Mesenchymal stem cell (in vitro differentiated cells and primary cell): ENCODE results near the gene KCNG4.

Experiments
- DNase-seq: peaks from one replicate; pipeline ENCODE4 v3.0.0-alpha.2; 2013
- H2AFZ ChIP-seq: one replicate; pipeline ENCODE4 v1.6.1; 2013; ENCODE audit warnings: low read depth, mild to moderate bottlenecking, control low read depth, inconsistent platforms, low read length, moderate library complexity
- H2AK5ac ChIP-seq: 2 replicates; pipeline ENCODE4 v1.6.1; 2013; ENCODE audit warnings: low read length, moderate library complexity, mild to moderate bottlenecking, inconsistent platforms; ENCODE audit not compliant: severe bottlenecking
- H2BK120ac ChIP-seq: one replicate; pipeline ENCODE4 v1.6.1; 2013; ENCODE audit warnings: low read depth, mild to moderate bottlenecking, inconsistent platforms, low read length, moderate library complexity
- H2BK12ac ChIP-seq, 2 experiments: one replicate each; pipeline ENCODE4 v1.6.1; 2013; ENCODE audit warnings: inconsistent platforms in 2 of 2, low read length in 2 of 2, mild to moderate bottlenecking in 2 of 2, moderate library complexity in 2 of 2, control low read depth in 1 of 2
- H2BK15ac ChIP-seq: one replicate; pipeline ENCODE4 v1.6.1; 2013; ENCODE audit warnings: mild to moderate bottlenecking, low read depth, inconsistent platforms; ENCODE audit not compliant: poor library complexity, severe bottlenecking
- H2BK5ac ChIP-seq: 2 replicates; pipeline ENCODE4 v1.6.1; 2013; ENCODE audit warnings: low read depth, mild to moderate bottlenecking, low read length, control low read depth, inconsistent platforms; ENCODE audit not compliant: poor library complexity, severe bottlenecking
- H3K14ac ChIP-seq, 2 experiments: one replicate each; pipeline ENCODE4 v1.6.1; 2013; ENCODE audit warnings: inconsistent platforms in 2 of 2, low read length in 2 of 2, control low read depth in 1 of 2, mild to moderate bottlenecking in 1 of 2, moderate library complexity in 1 of 2
- H3K18ac ChIP-seq, 2 experiments: one replicate each; pipeline ENCODE4 v1.6.1; 2013; ENCODE audit warnings: inconsistent platforms in 2 of 2, low read length in 2 of 2, control low read depth in 1 of 2, low read depth in 1 of 2, mild to moderate bottlenecking in 1 of 2
- H3K23ac ChIP-seq, 2 experiments: one replicate each; pipeline ENCODE4 v1.6.1; 2013; ENCODE audit warnings: inconsistent platforms in 2 of 2, low read length in 2 of 2, mild to moderate bottlenecking in 2 of 2, moderate library complexity in 2 of 2, control low read depth in 1 of 2
- H3K27ac ChIP-seq: 2 replicates; pipeline ENCODE4 v1.5.1; 2013; ENCODE audit warnings: mild to moderate bottlenecking, moderate library complexity, low read length, control low read depth, inconsistent platforms; ENCODE audit not compliant: poor library complexity, severe bottlenecking
- H3K27me3 ChIP-seq, 2 experiments: 2 replicates each; pipeline versions ENCODE4 v1.6.1 to v1.7.0; 2013; ENCODE audit warnings: low read length in 2 of 2, mild to moderate bottlenecking in 2 of 2, moderate library complexity in 2 of 2, control low read depth in 1 of 2, inconsistent platforms in 1 of 2; ENCODE audit not compliant: control insufficient read depth in 1 of 2, insufficient read depth in 1 of 2
- H3K36me3 ChIP-seq, 2 experiments: 2 replicates each; pipeline versions ENCODE4 v1.6.1 to v1.7.0; 2013; ENCODE audit warnings: low read length in 2 of 2, control low read depth in 1 of 2, inconsistent platforms in 1 of 2, low read depth in 1 of 2, mild to moderate bottlenecking in 1 of 2; ENCODE audit not compliant: insufficient read depth in 2 of 2, control insufficient read depth in 1 of 2
- H3K4ac ChIP-seq, 2 experiments: one replicate each; pipeline ENCODE4 v1.6.1; 2013; ENCODE audit warnings: inconsistent platforms in 2 of 2, low read length in 2 of 2, mild to moderate bottlenecking in 2 of 2, moderate library complexity in 2 of 2, control low read depth in 1 of 2, low read depth in 1 of 2
- H3K4me1 ChIP-seq: 2 replicates; pipeline ENCODE4 v1.6.1; 2013; ENCODE audit warnings: low read depth, low read length, control low read depth; ENCODE audit not compliant: control insufficient read depth, insufficient read depth
- H3K4me2 ChIP-seq: 2 replicates; pipeline ENCODE4 v1.6.1; 2013; ENCODE audit warnings: low read length, mild to moderate bottlenecking, inconsistent platforms; ENCODE audit not compliant: poor library complexity, severe bottlenecking
- H3K4me3 ChIP-seq, 2 experiments: 2 replicates each; pipeline versions ENCODE4 v1.5.1 to v1.7.0; 2013; ENCODE audit warnings: low read length in 2 of 2, mild to moderate bottlenecking in 2 of 2, control low read depth in 1 of 2, low read depth in 1 of 2; ENCODE audit not compliant: insufficient read depth in 1 of 2
- H3K79me1 ChIP-seq: replicated peaks from 2 replicates; pipeline ENCODE4 v1.6.1; 2013; ENCODE audit warnings: mild to moderate bottlenecking, control low read depth, low read length, inconsistent platforms; ENCODE audit not compliant: poor library complexity, severe bottlenecking
- H3K9ac ChIP-seq: 2 replicates; pipeline ENCODE4 v1.7.0; 2013; ENCODE audit warnings: mild to moderate bottlenecking, low read length, moderate library complexity
- H3K9me3 ChIP-seq: 2 replicates; pipeline ENCODE4 v1.7.0; 2013; ENCODE audit warnings: mild to moderate bottlenecking, low read length; ENCODE audit not compliant: control insufficient read depth
- H4K8ac ChIP-seq: one replicate; pipeline ENCODE4 v1.6.1; 2013; ENCODE audit warnings: inconsistent platforms, mild to moderate bottlenecking, low read length, moderate library complexity
- H4K91ac ChIP-seq: one replicate; pipeline ENCODE4 v1.6.1; 2013; ENCODE audit warnings: mild to moderate bottlenecking, low read length, inconsistent platforms
- WGBS: methylation state at CpG from one replicate; pipeline ENCODE4 v1.1.7; 2013; ENCODE audit warnings: mixed read lengths; 5-methylcytosine and 5-hydroxymethylcytosine counted together

Gene KCNG4

GRCh38 chr16:84199861-84200260, 40.0 kb downstream of the KCNG4 start:
- no peak overlapping the region for H2BK15ac ChIP-seq
- H2BK120ac ChIP-seq = no peak overlapping the region
- peaks cover 5% of the 10 kb centered on the region for H3K4me1 ChIP-seq
- no peak overlapping the region for H3K9ac ChIP-seq
- H3K18ac ChIP-seq = no peak overlapping the region
- H3K4ac ChIP-seq = no peak overlapping the region
- no peak overlapping the region for H3K4me3 ChIP-seq
- no peak overlapping the region for H4K8ac ChIP-seq
- no peak overlapping the region for H3K27ac ChIP-seq
- H4K91ac ChIP-seq = no peak overlapping the region
- H2AK5ac ChIP-seq = no peak overlapping the region
- no peak overlapping the region for H2BK5ac ChIP-seq
- no peaks in the 10 kb centered on the region for H3K9me3 ChIP-seq
- no peak for DNase-seq
- no peaks in the 10 kb centered on the region for H3K36me3 ChIP-seq
- no peak overlapping the region for H3K4me2 ChIP-seq
- no peak overlapping the region for H2AFZ ChIP-seq
- no peak overlapping the region for H3K14ac ChIP-seq
- 93% methylated on average over 9 of the region's 10 CpGs for WGBS
- no peak overlapping the region for H2BK12ac ChIP-seq
- H3K79me1 ChIP-seq = no peaks in the 10 kb centered on the region
- H3K23ac ChIP-seq = no peak overlapping the region
- H3K27me3 ChIP-seq = peaks cover 16 to 53% of the 10 kb centered on the region in 2 experiments

- H2BK120ac ChIP-seq = no peak overlapping the region
- DNase-seq = no peak
- WGBS = 75% methylated on average over 8 of the region's 13 CpGs
- H3K27ac ChIP-seq = no peak overlapping the region
- no peak overlapping the region for H3K18ac ChIP-seq
- H2BK12ac ChIP-seq = no peak overlapping the region
- no peak overlapping the region for H2AK5ac ChIP-seq
- no peak overlapping the region for H4K8ac ChIP-seq
- H3K23ac ChIP-seq = no peak overlapping the region
- H3K9ac ChIP-seq = no peak overlapping the region
- no peak overlapping the region for H3K4me3 ChIP-seq
- H3K79me1 ChIP-seq = no peaks in the 10 kb centered on the region
- H3K27me3 ChIP-seq = peaks cover 24 to 61% of the 10 kb centered on the region in 2 experiments
- no peak overlapping the region for H2AFZ ChIP-seq
- no peak overlapping the region for H3K4me2 ChIP-seq
- H3K36me3 ChIP-seq = no peaks in the 10 kb centered on the region
- H3K14ac ChIP-seq = peak overlapping the region in 1 of 2 experiments; percentile 18
- no peak overlapping the region for H4K91ac ChIP-seq
- H2BK5ac ChIP-seq = no peak overlapping the region
- H3K9me3 ChIP-seq = no peaks in the 10 kb centered on the region
- no peak overlapping the region for H2BK15ac ChIP-seq
- no peak overlapping the region for H3K4ac ChIP-seq
- peaks cover 7% of the 10 kb centered on the region for H3K4me1 ChIP-seq
Observed at GRCh38 chr16:84199097-84199496, 40.7 kb downstream of the KCNG4 start.

GRCh38 chr16:84198401-84198800, 41.4 kb downstream of the KCNG4 start:
- H2AFZ ChIP-seq = no peak overlapping the region
- WGBS = 30% methylated on average over 8 of the region's 10 CpGs
- H3K27ac ChIP-seq = no peak overlapping the region

GRCh38 chr16:84197466-84198128, 42.2 kb downstream of the KCNG4 start:
- WGBS = 94% methylated on average over 14 of the region's 14 CpGs
- H2AFZ ChIP-seq = no peak overlapping the region
- peak overlapping the region; percentile 40 for H4K91ac ChIP-seq
- H3K9ac ChIP-seq = no peak overlapping the region
- no peak overlapping the region for H2BK120ac ChIP-seq
- H3K4me3 ChIP-seq = no peak overlapping the region
- DNase-seq = no peak
- H3K23ac ChIP-seq = no peak overlapping the region
- H2BK15ac ChIP-seq = no peak overlapping the region
- H3K27ac ChIP-seq = no peak overlapping the region
- H4K8ac ChIP-seq = no peak overlapping the region
- H2BK12ac ChIP-seq = peak overlapping the region in 1 of 2 experiments; percentile 12
- H3K4me2 ChIP-seq = no peak overlapping the region
- H3K4me1 ChIP-seq = peaks cover 7% of the 10 kb centered on the region
- no peak overlapping the region for H3K4ac ChIP-seq
- H3K79me1 ChIP-seq = no peaks in the 10 kb centered on the region
- H3K36me3 ChIP-seq = no peaks in the 10 kb centered on the region
- H3K14ac ChIP-seq = peak overlapping the region in 1 of 2 experiments; percentile 46
- no peak overlapping the region for H2AK5ac ChIP-seq
- no peaks in the 10 kb centered on the region for H3K9me3 ChIP-seq
- no peak overlapping the region for H2BK5ac ChIP-seq
- no peak overlapping the region for H3K18ac ChIP-seq
- H3K27me3 ChIP-seq = peaks cover 32 to 73% of the 10 kb centered on the region in 2 experiments

More at GRCh38 chr16:84198401-84198800, 41.4 kb downstream of the KCNG4 start:
- Histone ChIP-seq H3K4ac (no peak overlapping the region), H3K79me1 (no peaks in the 10 kb centered on the region), H3K4me3 (no peak overlapping the region), H3K9ac (no peak overlapping the region), H3K4me1 (peaks cover 7% of the 10 kb centered on the region), H3K14ac (no peak overlapping the region), H3K27me3 (peaks cover 30 to 67% of the 10 kb centered on the region in 2 experiments), H4K8ac (no peak overlapping the region), H3K23ac (no peak overlapping the region), H2BK120ac (no peak overlapping the region), H2BK5ac (no peak overlapping the region), H3K4me2 (no peak overlapping the region), H4K91ac (no peak overlapping the region), H3K9me3 (no peaks in the 10 kb centered on the region), H3K36me3 (no peaks in the 10 kb centered on the region), H2BK12ac (no peak overlapping the region), H2AK5ac (no peak overlapping the region), H3K18ac (peak overlapping the region in 1 of 2 experiments; percentile 55), H2BK15ac (no peak overlapping the region)
- DNase-seq = peak; percentile 79
